Measurements from ENCODE around the gene MYRIP.

The MYRIP gene

GRCh38 chr3:40267937-40268724, 458.7 kb downstream of the MYRIP start:
- peak; percentile 64 for ATAC-seq
- TF ChIP-seq ZNF8 (CRISPR knock-in tag; IDR thresholded peaks at IDR 0.05) (0 out of 2 replicates have a peak, but pooled peaks have one; percentile 50), OSR1 (CRISPR knock-in tag; IDR thresholded peaks at IDR 0.05) (no peak), CSDC2 (CRISPR knock-in tag; IDR thresholded peaks at IDR 0.05) (no peak), TOX (CRISPR knock-in tag; IDR thresholded peaks at IDR 0.05; ENCODE audit: borderline replicate concordance) (no peak), TCF4 (CRISPR knock-in tag; IDR thresholded peaks at IDR 0.05; ENCODE audit: borderline replicate concordance) (peak; percentile 86), GLIS3 (CRISPR knock-in tag; IDR thresholded peaks at IDR 0.05) (no peak), SNAI2 (CRISPR knock-in tag; IDR thresholded peaks at IDR 0.05) (no peak)
- TF ChIP-seq, protein P1, sequence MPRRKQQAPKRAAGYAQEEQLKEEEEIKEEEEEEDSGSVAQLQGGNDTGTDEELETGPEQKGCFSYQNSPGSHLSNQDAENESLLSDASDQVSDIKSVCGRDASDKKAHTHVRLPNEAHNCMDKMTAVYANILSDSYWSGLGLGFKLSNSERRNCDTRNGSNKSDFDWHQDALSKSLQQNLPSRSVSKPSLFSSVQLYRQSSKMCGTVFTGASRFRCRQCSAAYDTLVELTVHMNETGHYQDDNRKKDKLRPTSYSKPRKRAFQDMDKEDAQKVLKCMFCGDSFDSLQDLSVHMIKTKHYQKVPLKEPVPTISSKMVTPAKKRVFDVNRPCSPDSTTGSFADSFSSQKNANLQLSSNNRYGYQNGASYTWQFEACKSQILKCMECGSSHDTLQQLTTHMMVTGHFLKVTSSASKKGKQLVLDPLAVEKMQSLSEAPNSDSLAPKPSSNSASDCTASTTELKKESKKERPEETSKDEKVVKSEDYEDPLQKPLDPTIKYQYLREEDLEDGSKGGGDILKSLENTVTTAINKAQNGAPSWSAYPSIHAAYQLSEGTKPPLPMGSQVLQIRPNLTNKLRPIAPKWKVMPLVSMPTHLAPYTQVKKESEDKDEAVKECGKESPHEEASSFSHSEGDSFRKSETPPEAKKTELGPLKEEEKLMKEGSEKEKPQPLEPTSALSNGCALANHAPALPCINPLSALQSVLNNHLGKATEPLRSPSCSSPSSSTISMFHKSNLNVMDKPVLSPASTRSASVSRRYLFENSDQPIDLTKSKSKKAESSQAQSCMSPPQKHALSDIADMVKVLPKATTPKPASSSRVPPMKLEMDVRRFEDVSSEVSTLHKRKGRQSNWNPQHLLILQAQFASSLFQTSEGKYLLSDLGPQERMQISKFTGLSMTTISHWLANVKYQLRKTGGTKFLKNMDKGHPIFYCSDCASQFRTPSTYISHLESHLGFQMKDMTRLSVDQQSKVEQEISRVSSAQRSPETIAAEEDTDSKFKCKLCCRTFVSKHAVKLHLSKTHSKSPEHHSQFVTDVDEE (CRISPR knock-in tag; IDR thresholded peaks at IDR 0.05) = 0 out of 2 replicates have a peak, but pooled peaks have one; percentile 45

GRCh38 chr3:40268802-40269524, 459.6 kb downstream of the MYRIP start:
- ATAC-seq = no peak; the same call in 2 of the 3 replicates
- TF ChIP-seq ZNF565 (CRISPR knock-in tag; conservative IDR thresholded peaks at IDR 0.05; ENCODE audit: low read depth) (no peak), PATZ1 (CRISPR knock-in tag; IDR thresholded peaks at IDR 0.05; ENCODE audit: borderline replicate concordance) (no peak), ZC3H10 (CRISPR knock-in tag; IDR thresholded peaks at IDR 0.05) (no peak)

- no peak for ATAC-seq
- TF ChIP-seq ISL1 (CRISPR knock-in tag; IDR thresholded peaks at IDR 0.05) (no peak), CSDC2 (CRISPR knock-in tag; IDR thresholded peaks at IDR 0.05) (no peak), OSR1 (CRISPR knock-in tag; IDR thresholded peaks at IDR 0.05) (no peak), TCF4 (CRISPR knock-in tag; IDR thresholded peaks at IDR 0.05; ENCODE audit: borderline replicate concordance) (no peak), SNAI2 (CRISPR knock-in tag; IDR thresholded peaks at IDR 0.05) (no peak), ZC3H10 (CRISPR knock-in tag; IDR thresholded peaks at IDR 0.05) (no peak), ZNF70 (CRISPR knock-in tag; IDR thresholded peaks at IDR 0.05) (no peak), ZFP30 (CRISPR knock-in tag; IDR thresholded peaks at IDR 0.05) (no peak), ZNF8 (CRISPR knock-in tag; IDR thresholded peaks at IDR 0.05) (no peak), GLIS3 (CRISPR knock-in tag; IDR thresholded peaks at IDR 0.05) (no peak), ARNTL (CRISPR knock-in tag; IDR thresholded peaks at IDR 0.05; ENCODE audit: borderline replicate concordance, low read depth) (no peak), RARB (CRISPR knock-in tag; IDR thresholded peaks at IDR 0.05) (no peak), ZFP3 (CRISPR knock-in tag; IDR thresholded peaks at IDR 0.05) (no peak), PATZ1 (CRISPR knock-in tag; IDR thresholded peaks at IDR 0.05; ENCODE audit: borderline replicate concordance) (no peak), BACH2 (CRISPR knock-in tag; IDR thresholded peaks at IDR 0.05; ENCODE audit: borderline replicate concordance) (no peak), TOX (CRISPR knock-in tag; IDR thresholded peaks at IDR 0.05; ENCODE audit: borderline replicate concordance) (no peak), CREB5 (CRISPR knock-in tag; IDR thresholded peaks at IDR 0.05; ENCODE audit: low read depth) (no peak)
- TF ChIP-seq, protein P2, sequence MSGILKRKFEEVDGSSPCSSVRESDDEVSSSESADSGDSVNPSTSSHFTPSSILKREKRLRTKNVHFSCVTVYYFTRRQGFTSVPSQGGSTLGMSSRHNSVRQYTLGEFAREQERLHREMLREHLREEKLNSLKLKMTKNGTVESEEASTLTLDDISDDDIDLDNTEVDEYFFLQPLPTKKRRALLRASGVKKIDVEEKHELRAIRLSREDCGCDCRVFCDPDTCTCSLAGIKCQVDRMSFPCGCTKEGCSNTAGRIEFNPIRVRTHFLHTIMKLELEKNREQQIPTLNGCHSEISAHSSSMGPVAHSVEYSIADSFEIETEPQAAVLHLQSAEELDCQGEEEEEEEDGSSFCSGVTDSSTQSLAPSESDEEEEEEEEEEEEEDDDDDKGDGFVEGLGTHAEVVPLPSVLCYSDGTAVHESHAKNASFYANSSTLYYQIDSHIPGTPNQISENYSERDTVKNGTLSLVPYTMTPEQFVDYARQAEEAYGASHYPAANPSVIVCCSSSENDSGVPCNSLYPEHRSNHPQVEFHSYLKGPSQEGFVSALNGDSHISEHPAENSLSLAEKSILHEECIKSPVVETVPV (CRISPR knock-in tag; IDR thresholded peaks at IDR 0.05) = no peak
- TF ChIP-seq, protein P1 (CRISPR knock-in tag; IDR thresholded peaks at IDR 0.05) = no peak
Observed at GRCh38 chr3:40278791-40279190, 469.4 kb downstream of the MYRIP start.
